Calu3 (cell line): ENCODE data around the gene ITGA11. TPM values are rescaled to one million over a fixed set of nuclear protein-coding genes. Genes with fewer than 3 reads are reported as not detected.

Source experiments
- BruUV-seq: library from RNA; stranded (reverse); fragments of 400-500 nt; replicated peaks from 2 replicates; lab custom pipeline; 2021; lab: Mats Ljungman, UMichigan
- CTCF ChIA-PET: fragments of 300-600 bp; sonication (Branson Sonifier 250); formaldehyde crosslinking; loops from one replicate; lab custom pipeline; 2022; ENCODE audit warnings: antibody characterized with exemption; lab: Charles Lee
- DNase-seq: peaks from one replicate; pipeline ENCODE4 v3.0.0; 2022
- H3K27ac Mint-ChIP-seq: one replicate; pipeline ENCODE4 v1.8.0; 2022; ENCODE audit warnings: mixed read lengths; ENCODE audit not compliant: unreplicated experiment
- H3K27me3 Mint-ChIP-seq: one replicate; pipeline ENCODE4 v1.8.0; 2022; ENCODE audit warnings: mixed read lengths; ENCODE audit not compliant: unreplicated experiment
- H3K36me3 Mint-ChIP-seq: one replicate; pipeline ENCODE4 v1.8.0; 2022; ENCODE audit warnings: mild to moderate bottlenecking, moderate library complexity, mixed read lengths; ENCODE audit not compliant: insufficient read depth, unreplicated experiment
- H3K4me1 Mint-ChIP-seq: one replicate; pipeline ENCODE4 v1.8.0; 2022; ENCODE audit warnings: mild to moderate bottlenecking, low read depth, mixed read lengths; ENCODE audit not compliant: unreplicated experiment
- H3K4me3 Mint-ChIP-seq: one replicate; pipeline ENCODE4 v1.8.0; 2022; ENCODE audit warnings: mild to moderate bottlenecking, low read depth, moderate library complexity, mixed read lengths; ENCODE audit not compliant: unreplicated experiment
- H3K9me3 Mint-ChIP-seq: one replicate; pipeline ENCODE4 v1.8.0; 2022; ENCODE audit warnings: low read depth, mixed read lengths; ENCODE audit not compliant: unreplicated experiment
- intact Hi-C: fragments of 100-400 bp; cut with micrococcal nuclease; formaldehyde crosslinking; loops from one replicate; pipeline ENCODE4 v1.10.0; 2022; ENCODE audit not compliant: unreplicated experiment
- total RNA-seq: library from RNA; stranded (reverse); gene quantifications from 2 replicates; pipeline ENCODE4 v1.2.3, GENCODE V29; 2022
- TF ChIP-seq, protein P1 (sequence below): fragments of 200-600 bp; IDR thresholded peaks from one replicate; pipeline ENCODE4 v1.8.0; 2022; ENCODE audit warnings: antibody characterized with exemption; ENCODE audit not compliant: unreplicated experiment

ITGA11 gene
- total RNA-seq, 1 experiment from 2014 or later: not detected

DNA sequence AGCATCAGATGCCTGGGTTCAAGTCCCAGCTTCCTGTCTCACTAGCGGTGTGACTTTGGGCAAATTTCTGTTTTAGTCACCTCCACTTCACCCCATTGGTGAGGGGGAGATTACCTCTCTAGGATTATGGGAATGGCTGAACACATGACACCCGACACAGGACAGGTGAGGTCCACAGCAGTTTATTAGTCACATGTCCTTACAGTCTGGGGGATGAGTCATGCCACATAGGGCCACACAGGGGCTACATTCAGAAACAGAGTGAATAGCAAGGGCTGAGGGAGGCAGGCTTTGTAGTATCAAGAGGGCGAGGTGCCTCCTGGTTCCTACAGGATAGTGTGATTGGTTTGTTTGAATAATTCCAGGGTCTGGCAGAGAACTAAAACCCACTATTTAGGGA is 15.2 kb upstream of the ITGA11 start:
- Mint-ChIP-seq H3K9me3 (no peaks in the 10 kb centered on the region), H3K36me3 (no peaks in the 10 kb centered on the region), H3K27me3 (peaks cover 88% of the 10 kb centered on the region), H3K27ac (no peak overlapping the region), H3K4me3 (no peak overlapping the region), H3K4me1 (no peaks in the 10 kb centered on the region)
- intact Hi-C loops: no loop called here
- CTCF ChIA-PET: interaction anchor here (1.1 kb wide), 1 partner anchor 92 kb away, joined by 3 read pairs; no protein-coding TSS in a partner anchor
- DNase-seq: no peak
- TF ChIP-seq, protein P1, sequence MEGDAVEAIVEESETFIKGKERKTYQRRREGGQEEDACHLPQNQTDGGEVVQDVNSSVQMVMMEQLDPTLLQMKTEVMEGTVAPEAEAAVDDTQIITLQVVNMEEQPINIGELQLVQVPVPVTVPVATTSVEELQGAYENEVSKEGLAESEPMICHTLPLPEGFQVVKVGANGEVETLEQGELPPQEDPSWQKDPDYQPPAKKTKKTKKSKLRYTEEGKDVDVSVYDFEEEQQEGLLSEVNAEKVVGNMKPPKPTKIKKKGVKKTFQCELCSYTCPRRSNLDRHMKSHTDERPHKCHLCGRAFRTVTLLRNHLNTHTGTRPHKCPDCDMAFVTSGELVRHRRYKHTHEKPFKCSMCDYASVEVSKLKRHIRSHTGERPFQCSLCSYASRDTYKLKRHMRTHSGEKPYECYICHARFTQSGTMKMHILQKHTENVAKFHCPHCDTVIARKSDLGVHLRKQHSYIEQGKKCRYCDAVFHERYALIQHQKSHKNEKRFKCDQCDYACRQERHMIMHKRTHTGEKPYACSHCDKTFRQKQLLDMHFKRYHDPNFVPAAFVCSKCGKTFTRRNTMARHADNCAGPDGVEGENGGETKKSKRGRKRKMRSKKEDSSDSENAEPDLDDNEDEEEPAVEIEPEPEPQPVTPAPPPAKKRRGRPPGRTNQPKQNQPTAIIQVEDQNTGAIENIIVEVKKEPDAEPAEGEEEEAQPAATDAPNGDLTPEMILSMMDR: no peak
- BruUV-seq: no TSS peak

DNA sequence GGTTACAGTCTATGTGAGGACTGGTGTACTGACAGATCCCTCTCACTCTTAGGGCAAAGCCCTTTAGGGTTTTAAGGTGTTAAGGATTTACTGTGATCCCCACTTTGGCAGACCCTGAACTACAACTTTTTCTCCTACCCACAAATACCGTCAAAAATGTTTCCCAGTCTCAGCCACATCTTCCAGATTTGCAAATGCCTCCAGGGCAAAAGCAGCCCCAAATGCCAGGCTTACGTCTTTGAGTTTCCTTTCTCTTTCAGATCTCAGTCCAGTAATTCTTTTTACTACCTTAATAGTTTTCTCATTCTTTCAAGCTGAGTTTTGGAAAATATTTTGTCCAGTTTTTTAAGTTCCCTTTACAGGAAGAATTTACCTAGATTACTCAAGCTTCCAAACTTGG is 13.4 kb upstream of the ITGA11 start:
- no peaks in the 10 kb centered on the region for H3K4me1 Mint-ChIP-seq
- no peaks in the 10 kb centered on the region for H3K9me3 Mint-ChIP-seq
- H3K4me3 Mint-ChIP-seq: no peak overlapping the region
- BruUV-seq: no TSS peak
- no peak for DNase-seq
- no peaks in the 10 kb centered on the region for H3K36me3 Mint-ChIP-seq
- no peak overlapping the region for H3K27ac Mint-ChIP-seq
- TF ChIP-seq, protein P1: no peak
- intact Hi-C loops: no loop called here
- CTCF ChIA-PET: no interaction called here
- H3K27me3 Mint-ChIP-seq: peaks cover 88% of the 10 kb centered on the region

DNA sequence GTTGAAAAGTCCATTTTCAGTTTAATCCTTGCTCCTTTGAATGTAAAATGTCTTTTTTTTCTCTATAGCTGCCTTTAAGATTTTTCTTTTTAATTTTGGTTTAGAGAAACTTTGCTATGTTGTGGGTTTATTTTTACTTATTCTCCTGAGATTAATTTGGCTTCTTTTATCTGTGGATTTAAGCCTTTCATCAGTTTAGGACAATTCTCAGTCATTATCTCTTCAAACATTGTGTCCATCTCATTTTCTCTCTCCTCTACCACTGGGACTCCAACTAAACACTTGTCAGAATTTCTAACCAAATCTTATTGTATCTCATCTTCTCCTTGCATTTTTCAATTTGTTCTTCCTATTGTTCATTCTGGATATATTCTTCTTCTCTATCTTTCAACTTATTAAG is 12.4 kb upstream of the ITGA11 start:
- no peaks in the 10 kb centered on the region for H3K36me3 Mint-ChIP-seq
- intact Hi-C loops: no loop called here
- no peak for DNase-seq
- CTCF ChIA-PET: no interaction called here
- no peaks in the 10 kb centered on the region for H3K9me3 Mint-ChIP-seq
- H3K4me3 Mint-ChIP-seq: no peak overlapping the region
- TF ChIP-seq, protein P1: no peak
- BruUV-seq: no TSS peak
- H3K4me1 Mint-ChIP-seq: no peaks in the 10 kb centered on the region
- peaks cover 88% of the 10 kb centered on the region for H3K27me3 Mint-ChIP-seq
- H3K27ac Mint-ChIP-seq: no peak overlapping the region

GRCh38 chr15:68442903-68443302 is 10.9 kb upstream of the ITGA11 start:
- Mint-ChIP-seq H3K9me3 (no peaks in the 10 kb centered on the region), H3K4me3 (no peak overlapping the region), H3K4me1 (no peaks in the 10 kb centered on the region), H3K36me3 (no peaks in the 10 kb centered on the region), H3K27me3 (peaks cover 100% of the 10 kb centered on the region), H3K27ac (no peak overlapping the region)
- no peak for DNase-seq
- CTCF ChIA-PET: no interaction called here
- TF ChIP-seq, protein P1: no peak
- BruUV-seq: no TSS peak
- intact Hi-C loops: no loop called here
